Activated B cell treated with CpG ODN at 0.5 μM for 24 hours (primary cell): ENCODE results near the gene PRKAB2. TPM values are rescaled to one million over a fixed set of nuclear protein-coding genes. Genes with fewer than 3 reads are reported as not detected.

Source experiments
- ATAC-seq: fragments of 200-7000 bp; cut with Tn5 transposase; one replicate; pipeline ENCODE4 v1.10.0; 2021; ENCODE audit warnings: low read depth, mild to moderate bottlenecking, moderate library complexity
- CTCF ChIA-PET: fragments of 350-600 bp; sonication (Branson Sonifier 250); formaldehyde crosslinking; loops from one replicate; lab custom pipeline; 2021; ENCODE audit warnings: antibody characterized with exemption; lab: Charles Lee
- POLR2A ChIA-PET: fragments of 350-600 bp; sonication (Branson Sonifier 250); formaldehyde crosslinking; loops from one replicate; lab custom pipeline; 2021; ENCODE audit warnings: antibody characterized with exemption; lab: Charles Lee
- DNase-seq: peaks from one replicate; pipeline ENCODE4 v3.0.0; 2022
- H3K27ac Mint-ChIP-seq: one replicate; pipeline ENCODE4 v1.8.0; 2020; ENCODE audit warnings: mixed read lengths
- H3K27me3 Mint-ChIP-seq: one replicate; pipeline ENCODE4 v1.8.0; 2021; ENCODE audit warnings: mixed read lengths
- H3K36me3 Mint-ChIP-seq: one replicate; pipeline ENCODE4 v1.8.0; 2021; ENCODE audit warnings: low read depth, mixed read lengths
- H3K4me1 Mint-ChIP-seq: one replicate; pipeline ENCODE4 v1.8.0; 2021; ENCODE audit warnings: mixed read lengths
- H3K4me3 Mint-ChIP-seq: one replicate; pipeline ENCODE4 v1.8.0; 2020; ENCODE audit warnings: mild to moderate bottlenecking, mixed read lengths
- H3K9me3 Mint-ChIP-seq: one replicate; pipeline ENCODE4 v1.8.0; 2020; ENCODE audit warnings: mixed read lengths
- intact Hi-C: fragments of 100-400 bp; cut with micrococcal nuclease; formaldehyde crosslinking; loops from one replicate; pipeline ENCODE4 v1.15.1; 2024
- total RNA-seq: library from RNA; stranded (reverse); gene quantifications from 2 replicates; pipeline ENCODE4 v1.2.3, GENCODE V29; 2022
- TF ChIP-seq, protein P1 (sequence below): fragments of 200-600 bp; IDR thresholded peaks from one replicate; pipeline ENCODE4 v1.8.0; 2022; ENCODE audit warnings: antibody characterized with exemption, mild to moderate bottlenecking

Gene PRKAB2
- total RNA-seq, 1 donor from 2014 or later: 9.8 TPM

DNA sequence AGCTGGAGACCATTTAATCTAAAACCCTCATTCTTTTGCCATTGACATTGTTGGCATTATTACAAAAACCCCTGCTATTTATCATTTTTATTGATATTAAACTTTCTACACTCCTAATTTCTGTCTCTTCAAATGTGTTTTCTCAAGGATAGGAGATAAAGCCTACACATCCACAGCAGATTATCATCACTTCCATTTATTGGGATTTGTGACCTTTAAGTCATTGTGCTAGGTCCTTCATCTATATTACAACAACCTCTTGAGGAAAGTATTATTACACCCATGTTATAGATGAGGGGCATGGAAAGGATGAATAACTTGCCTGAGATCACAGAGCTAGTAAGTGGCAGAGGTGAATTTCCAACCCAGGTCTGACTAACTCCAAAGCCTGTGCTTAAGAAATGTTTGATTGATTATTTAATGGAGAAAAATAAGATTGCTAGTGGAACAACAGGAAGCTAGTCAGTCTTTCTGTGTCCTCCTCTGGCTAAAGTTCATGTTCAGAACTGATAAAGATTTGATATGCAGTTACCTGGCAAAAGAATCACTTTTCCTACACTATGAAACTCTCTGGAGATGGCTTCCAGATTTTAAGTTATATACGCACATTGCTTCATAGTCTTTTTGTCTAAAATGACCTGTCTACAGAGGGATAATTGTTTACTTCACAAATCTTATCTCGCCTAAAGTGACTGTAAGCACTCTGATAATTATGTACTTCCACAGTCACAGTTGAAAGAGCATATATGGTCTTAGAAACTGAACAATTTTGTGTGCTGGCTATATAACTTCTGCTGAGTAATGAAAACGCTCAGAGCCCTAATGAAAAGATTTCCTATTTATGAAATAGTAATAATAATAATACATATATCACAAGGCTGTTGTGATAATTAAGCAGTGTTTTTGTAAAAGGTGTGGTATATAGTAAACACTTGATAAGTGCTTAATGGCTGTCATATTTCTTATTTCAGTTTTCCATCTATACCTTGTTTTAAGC, 37.9 kb upstream of the PRKAB2 start:
- CTCF ChIA-PET: no interaction called here
- Mint-ChIP-seq H3K36me3 (peaks cover 10% of the 10 kb centered on the region), H3K27me3 (no peaks in the 10 kb centered on the region), H3K27ac (no peak overlapping the region), H3K4me3 (no peak overlapping the region), H3K4me1 (peaks cover 18% of the 10 kb centered on the region), H3K9me3 (no peaks in the 10 kb centered on the region)
- intact Hi-C loops: no loop called here
- DNase-seq (no peak), ATAC-seq (no peak)
- POLR2A ChIA-PET: no interaction called here
- TF ChIP-seq, protein P1, sequence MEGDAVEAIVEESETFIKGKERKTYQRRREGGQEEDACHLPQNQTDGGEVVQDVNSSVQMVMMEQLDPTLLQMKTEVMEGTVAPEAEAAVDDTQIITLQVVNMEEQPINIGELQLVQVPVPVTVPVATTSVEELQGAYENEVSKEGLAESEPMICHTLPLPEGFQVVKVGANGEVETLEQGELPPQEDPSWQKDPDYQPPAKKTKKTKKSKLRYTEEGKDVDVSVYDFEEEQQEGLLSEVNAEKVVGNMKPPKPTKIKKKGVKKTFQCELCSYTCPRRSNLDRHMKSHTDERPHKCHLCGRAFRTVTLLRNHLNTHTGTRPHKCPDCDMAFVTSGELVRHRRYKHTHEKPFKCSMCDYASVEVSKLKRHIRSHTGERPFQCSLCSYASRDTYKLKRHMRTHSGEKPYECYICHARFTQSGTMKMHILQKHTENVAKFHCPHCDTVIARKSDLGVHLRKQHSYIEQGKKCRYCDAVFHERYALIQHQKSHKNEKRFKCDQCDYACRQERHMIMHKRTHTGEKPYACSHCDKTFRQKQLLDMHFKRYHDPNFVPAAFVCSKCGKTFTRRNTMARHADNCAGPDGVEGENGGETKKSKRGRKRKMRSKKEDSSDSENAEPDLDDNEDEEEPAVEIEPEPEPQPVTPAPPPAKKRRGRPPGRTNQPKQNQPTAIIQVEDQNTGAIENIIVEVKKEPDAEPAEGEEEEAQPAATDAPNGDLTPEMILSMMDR: no peak

DNA sequence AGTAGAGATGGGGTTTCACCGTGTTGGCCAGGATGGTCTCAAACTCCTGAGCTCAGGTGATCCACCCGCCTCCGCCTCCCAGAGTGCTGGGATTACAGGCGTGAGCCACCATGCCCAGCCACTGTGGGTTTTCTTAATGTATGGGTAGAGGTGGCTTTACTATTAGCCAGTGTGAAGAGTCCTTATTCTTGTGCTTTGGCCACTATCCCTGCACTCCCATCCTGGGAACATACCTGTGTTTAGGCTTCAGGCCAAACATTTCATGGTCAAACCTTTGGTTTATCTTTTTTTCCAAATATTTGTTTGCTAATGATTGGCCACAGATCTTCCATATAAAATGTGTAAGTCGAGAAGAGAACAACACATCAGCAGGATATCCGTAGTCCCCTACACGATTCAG, 36.3 kb upstream of the PRKAB2 start:
- Mint-ChIP-seq H3K36me3 (peaks cover 10% of the 10 kb centered on the region), H3K9me3 (no peaks in the 10 kb centered on the region), H3K27ac (no peak overlapping the region), H3K4me1 (peaks cover 20% of the 10 kb centered on the region), H3K27me3 (no peaks in the 10 kb centered on the region), H3K4me3 (no peak overlapping the region)
- TF ChIP-seq, protein P1: no peak
- CTCF ChIA-PET: no interaction called here
- intact Hi-C loops: no loop called here
- ATAC-seq (no peak), DNase-seq (no peak)
- POLR2A ChIA-PET: interaction anchor here (0.6 kb wide), 1 partner anchor 19 kb away, joined by 5 read pairs; no protein-coding TSS in a partner anchor

DNA sequence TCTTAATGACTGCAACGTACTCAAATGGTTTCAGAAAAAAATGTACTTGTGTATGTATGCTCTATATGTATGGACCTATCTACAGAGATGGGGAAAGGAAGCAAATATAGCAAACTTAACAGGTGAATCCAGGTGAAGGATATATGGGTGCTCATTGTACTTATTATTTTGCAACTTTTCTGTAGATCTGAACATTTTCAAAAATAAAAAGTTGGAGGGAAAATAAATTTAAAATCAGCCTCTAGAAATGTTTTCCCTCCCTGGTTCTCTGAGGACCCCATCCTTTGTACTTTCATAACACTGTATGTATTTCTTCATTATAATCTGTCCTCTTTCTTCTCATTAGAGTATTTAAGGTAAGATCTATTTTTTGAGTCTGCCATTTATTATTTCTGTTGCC, 34.9 kb upstream of the PRKAB2 start:
- Mint-ChIP-seq H3K27ac (no peak overlapping the region), H3K9me3 (no peaks in the 10 kb centered on the region), H3K4me3 (no peak overlapping the region), H3K36me3 (peaks cover 8% of the 10 kb centered on the region), H3K27me3 (no peaks in the 10 kb centered on the region), H3K4me1 (peaks cover 27% of the 10 kb centered on the region)
- no peak for ATAC-seq
- TF ChIP-seq, protein P1: no peak
- intact Hi-C loops: no loop called here
- ChIA-PET POLR2A (no interaction called here), CTCF (no interaction called here)
- DNase-seq: no peak

DNA sequence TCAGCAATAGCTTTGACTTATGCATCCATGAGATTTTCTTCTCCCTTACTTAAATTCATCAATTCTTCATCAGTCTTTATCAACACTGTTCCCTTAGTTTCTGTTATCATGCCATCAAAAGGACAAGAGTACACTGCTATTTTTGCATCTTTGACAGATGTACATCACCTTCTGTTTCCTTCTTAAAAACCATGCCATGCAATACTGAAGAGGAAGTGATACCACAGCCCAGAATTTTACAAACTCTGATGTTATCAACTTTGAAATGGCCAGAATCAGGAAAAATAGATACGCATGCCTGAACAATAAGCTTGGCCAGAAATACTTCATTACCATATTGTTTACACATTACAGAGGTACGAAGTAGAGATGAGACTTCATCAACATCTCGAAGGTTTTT, 31.8 kb upstream of the PRKAB2 start:
- H3K27ac Mint-ChIP-seq: peak overlapping the region; percentile 54
- ChIA-PET CTCF (interaction anchor here (1.1 kb wide), 1 partner anchor 38 kb away, joined by 3 read pairs; the partner anchor contains the start of gene CHD1L), POLR2A (interaction anchor here (1.0 kb wide), 1 partner anchor 39 kb away, joined by 5 read pairs; the partner anchor contains the start of gene CHD1L)
- peaks cover 2% of the 10 kb centered on the region for H3K36me3 Mint-ChIP-seq
- no peak overlapping the region for H3K4me3 Mint-ChIP-seq
- peaks cover 33% of the 10 kb centered on the region for H3K4me1 Mint-ChIP-seq
- DNase-seq: no peak
- TF ChIP-seq, protein P1: no peak
- H3K27me3 Mint-ChIP-seq: no peaks in the 10 kb centered on the region
- intact Hi-C loops: no loop called here
- ATAC-seq: peak; percentile 49
- no peaks in the 10 kb centered on the region for H3K9me3 Mint-ChIP-seq

DNA sequence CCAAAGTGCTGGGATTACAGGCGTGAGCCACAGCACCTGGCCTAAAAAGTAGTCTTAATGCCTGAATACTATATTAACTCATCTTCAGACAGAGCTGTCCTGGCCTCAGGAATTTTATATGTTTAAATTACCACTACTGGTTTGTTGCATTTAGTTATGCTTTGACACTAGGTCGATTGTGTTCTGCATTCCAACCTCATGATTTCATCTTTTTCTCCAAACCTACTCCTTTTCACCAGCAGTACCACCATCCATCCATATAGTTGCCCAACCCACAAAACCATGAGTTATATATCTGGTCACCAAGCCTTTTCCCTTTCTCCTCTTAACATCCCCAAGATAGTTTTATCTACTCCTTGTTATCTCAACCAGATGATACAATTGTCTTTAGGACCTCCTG, 30.3 kb upstream of the PRKAB2 start:
- peaks cover 4% of the 10 kb centered on the region for H3K36me3 Mint-ChIP-seq
- H3K9me3 Mint-ChIP-seq: no peaks in the 10 kb centered on the region
- TF ChIP-seq, protein P1: no peak
- no peaks in the 10 kb centered on the region for H3K27me3 Mint-ChIP-seq
- CTCF ChIA-PET: no interaction called here
- ATAC-seq (no peak), DNase-seq (no peak)
- POLR2A ChIA-PET: interaction anchor here (0.7 kb wide), 1 partner anchor 34 kb away, joined by 7 read pairs; no protein-coding TSS in a partner anchor
- no peak overlapping the region for H3K4me3 Mint-ChIP-seq
- H3K4me1 Mint-ChIP-seq: peaks cover 33% of the 10 kb centered on the region
- H3K27ac Mint-ChIP-seq: peak overlapping the region; percentile 18
- intact Hi-C loops: no loop called here
